Stimulated activated effector memory CD8-positive, alpha-beta T cell treated with anti-CD3 and anti-CD28 coated beads, Interleukin-12 subunit alpha, Interleukin-12 subunit beta, amount 100 ng/mL, for 72 hours (primary cell): Measurements from ENCODE around the gene TENM3.
"Not testable (repeated sequence)": the region's sequence is repeated elsewhere in the genome, so short reads cannot be mapped to it uniquely, and the experiment has no call there.

ENCODE experiments used
- ATAC-seq: fragments of 150-1000 bp; cut with Tn5 transposase; 2 replicates; pipeline ENCODE4 v1.10.0; 2021
- DNase-seq, 2 donors: peaks; one replicate each; pipeline ENCODE4 v3.0.0; 2021 to 2022; ENCODE audit warnings: low spot score in 2 of 2
- H3K27ac Mint-ChIP-seq: one replicate; pipeline ENCODE4 v1.8.0; 2022; ENCODE audit warnings: mild to moderate bottlenecking, mixed read lengths
- H3K36me3 Mint-ChIP-seq: one replicate; pipeline ENCODE4 v1.8.0; 2022; ENCODE audit warnings: mild to moderate bottlenecking, mixed read lengths
- H3K4me1 Mint-ChIP-seq: one replicate; pipeline ENCODE4 v1.8.0; 2022; ENCODE audit warnings: mixed read lengths
- H3K4me3 Mint-ChIP-seq: one replicate; pipeline ENCODE4 v1.8.0; 2022; ENCODE audit warnings: mild to moderate bottlenecking, mixed read lengths
- H3K9me3 Mint-ChIP-seq: one replicate; pipeline ENCODE4 v1.8.0; 2022; ENCODE audit warnings: mixed read lengths

TENM3 gene

DNA sequence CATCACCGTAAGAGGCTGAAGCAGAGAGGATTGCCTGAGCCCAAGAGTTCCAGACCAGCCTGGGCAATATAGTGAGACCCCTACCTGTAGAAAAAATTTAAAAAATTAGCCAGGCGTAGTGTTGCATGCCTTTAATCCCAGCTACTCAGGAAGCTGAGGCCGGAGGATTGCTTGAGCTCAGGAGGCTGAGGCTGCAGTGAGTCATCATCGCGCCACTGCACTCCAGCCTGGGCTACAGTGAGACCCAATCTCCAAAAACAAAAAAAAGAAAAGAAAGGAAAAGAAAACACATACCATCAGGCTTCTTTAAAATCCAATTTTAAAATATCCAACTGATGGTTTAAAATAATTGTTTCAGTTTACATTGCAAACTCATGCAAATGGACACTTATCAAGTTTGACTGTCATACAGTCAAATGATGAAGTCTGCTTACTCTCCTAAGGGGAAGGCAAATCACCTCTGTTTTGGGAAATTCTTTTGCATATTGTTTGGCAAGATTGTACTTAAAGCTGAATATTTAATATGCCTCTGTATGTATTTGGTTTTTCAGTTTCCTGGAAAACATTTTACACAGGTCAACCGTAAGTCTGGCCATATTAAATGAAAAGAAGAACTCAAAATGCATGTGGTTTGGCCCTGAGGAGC, 23.7 kb upstream of the TENM3 start:
- no peaks in the 10 kb centered on the region for H3K4me1 Mint-ChIP-seq
- H3K27ac Mint-ChIP-seq: no peak overlapping the region
- DNase-seq: no peak
- no peak overlapping the region for H3K4me3 Mint-ChIP-seq
- no peaks in the 10 kb centered on the region for H3K36me3 Mint-ChIP-seq
- no peaks in the 10 kb centered on the region for H3K9me3 Mint-ChIP-seq
- no peak for ATAC-seq

GRCh38 chr4:182221987-182222386, 21.2 kb upstream of the TENM3 start:
- Mint-ChIP-seq H3K4me3 (no peak overlapping the region), H3K9me3 (no peaks in the 10 kb centered on the region), H3K4me1 (no peaks in the 10 kb centered on the region), H3K36me3 (no peaks in the 10 kb centered on the region), H3K27ac (no peak overlapping the region)
- no peak for DNase-seq
- ATAC-seq: no peak

- Mint-ChIP-seq H3K4me1 (no peaks in the 10 kb centered on the region), H3K9me3 (no peaks in the 10 kb centered on the region), H3K36me3 (no peaks in the 10 kb centered on the region), H3K4me3 (no peak overlapping the region), H3K27ac (no peak overlapping the region)
- DNase-seq (no peak), ATAC-seq (no peak)
Observed at GRCh38 chr4:182222766-182223165, 20.4 kb upstream of the TENM3 start.

DNA sequence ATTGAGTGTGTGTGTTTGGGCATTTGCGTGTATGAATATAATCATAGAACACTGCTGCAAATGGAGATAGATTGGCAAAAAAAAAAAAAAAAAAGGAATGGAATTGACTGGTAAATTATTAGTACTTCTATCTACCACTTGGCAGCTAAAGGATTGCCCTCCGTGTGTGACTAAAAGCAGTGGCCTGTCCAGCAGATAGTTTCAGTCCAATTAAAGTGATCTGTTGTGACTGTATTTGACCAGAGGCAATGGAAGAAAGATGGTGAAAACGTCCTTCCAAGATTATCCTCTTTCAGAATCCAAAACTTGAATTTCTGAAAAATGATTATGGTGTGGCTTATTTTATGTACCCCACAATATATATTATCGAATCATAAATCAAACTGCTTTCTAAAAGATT, 19.5 kb upstream of the TENM3 start:
- ATAC-seq (no peak), DNase-seq (no peak)
- H3K4me1 Mint-ChIP-seq: no peaks in the 10 kb centered on the region
- H3K9me3 Mint-ChIP-seq: no peaks in the 10 kb centered on the region
- no peak overlapping the region for H3K4me3 Mint-ChIP-seq
- no peak overlapping the region for H3K27ac Mint-ChIP-seq
- H3K36me3 Mint-ChIP-seq: no peaks in the 10 kb centered on the region

DNA sequence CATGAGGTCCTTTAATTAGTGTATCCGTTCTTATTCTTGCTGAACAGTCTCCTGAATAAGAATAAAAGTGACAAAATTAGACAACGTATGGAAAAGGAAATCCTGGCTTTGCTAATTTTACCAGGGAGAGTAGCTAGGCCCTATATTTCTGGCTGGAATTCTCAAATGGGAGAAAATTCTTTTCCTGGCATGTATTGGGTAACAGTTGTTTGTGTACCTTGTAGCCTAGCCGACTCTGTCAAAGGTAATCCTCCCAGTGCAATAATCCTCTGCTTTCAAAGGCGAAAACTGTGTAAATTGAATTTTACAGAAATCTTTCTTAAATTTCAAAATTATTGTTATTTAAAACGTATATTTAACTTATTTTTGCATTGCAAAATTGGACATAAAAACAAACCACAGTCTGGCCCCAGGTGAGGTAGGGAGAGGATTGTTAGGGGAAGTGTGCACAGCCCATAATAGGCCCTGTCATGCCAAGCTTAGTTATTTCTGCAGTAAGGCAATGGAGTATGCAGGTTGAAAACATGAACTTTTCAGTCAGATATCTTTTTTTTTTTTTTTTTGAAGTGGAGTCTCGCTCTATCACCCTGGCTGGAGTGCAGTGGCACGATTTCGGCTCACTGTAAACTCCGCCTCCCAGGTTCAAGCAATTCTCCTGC, 18.9 kb upstream of the TENM3 start:
- no peak overlapping the region for H3K27ac Mint-ChIP-seq
- H3K9me3 Mint-ChIP-seq: no peaks in the 10 kb centered on the region
- no peaks in the 10 kb centered on the region for H3K4me1 Mint-ChIP-seq
- no peak for ATAC-seq
- no peak for DNase-seq
- H3K36me3 Mint-ChIP-seq: no peaks in the 10 kb centered on the region
- no peak overlapping the region for H3K4me3 Mint-ChIP-seq

GRCh38 chr4:182225257-182225852, 17.8 kb upstream of the TENM3 start:
- Mint-ChIP-seq H3K27ac (no peak overlapping the region), H3K36me3 (no peaks in the 10 kb centered on the region), H3K9me3 (no peaks in the 10 kb centered on the region), H3K4me3 (no peak overlapping the region), H3K4me1 (no peaks in the 10 kb centered on the region)
- DNase-seq: no peak
- no peak for ATAC-seq

DNA sequence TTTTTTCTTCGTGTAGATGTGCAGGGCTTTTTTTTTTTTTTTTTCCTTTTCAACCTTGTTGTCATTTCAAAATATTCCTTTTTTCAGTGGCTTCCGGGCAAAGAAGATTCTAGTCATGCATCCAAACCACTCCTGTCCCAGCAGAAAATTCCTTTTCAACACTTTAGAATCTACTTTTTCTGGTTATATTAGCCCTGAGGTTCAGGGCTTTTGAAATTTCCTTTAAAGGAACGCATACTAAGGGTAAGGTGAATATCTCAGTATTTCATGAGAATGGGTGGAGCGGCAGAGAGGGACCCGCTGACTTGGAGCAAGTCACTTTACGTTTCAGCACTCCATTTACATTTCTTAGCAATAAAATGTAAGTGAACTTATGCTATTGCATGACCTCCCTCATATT, 15.6 kb upstream of the TENM3 start:
- H3K4me1 Mint-ChIP-seq: no peaks in the 10 kb centered on the region

DNA sequence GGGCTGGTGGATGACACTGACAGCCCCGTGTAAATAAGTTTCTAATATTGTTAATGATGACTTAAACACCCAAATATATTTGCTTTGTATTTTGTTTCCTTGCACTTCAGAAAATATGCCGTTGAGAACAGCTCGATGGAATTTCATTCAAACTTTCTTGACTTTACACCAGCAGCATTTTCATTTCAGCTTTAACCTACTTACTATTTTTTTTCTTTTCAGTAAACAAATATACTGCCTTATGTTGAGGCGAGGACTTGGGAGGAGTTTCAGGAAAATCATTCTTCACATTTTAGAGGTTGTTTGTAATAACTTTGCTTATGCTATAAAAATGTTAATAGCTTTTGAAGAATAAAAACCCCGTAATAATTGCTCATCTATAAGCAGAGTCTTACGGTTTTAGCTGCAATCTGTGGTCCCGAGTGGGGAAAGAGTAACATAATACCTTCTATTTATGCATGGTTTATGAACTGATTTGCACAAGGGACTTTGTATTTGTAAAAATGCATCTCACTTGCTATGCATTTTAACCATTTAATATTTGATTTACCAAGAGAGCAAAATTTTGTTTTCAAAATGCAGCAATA, 14.1 kb upstream of the TENM3 start:
- H3K27ac Mint-ChIP-seq: no peak overlapping the region
- H3K4me3 Mint-ChIP-seq: no peak overlapping the region
- ATAC-seq (no peak), DNase-seq (no peak)
- no peaks in the 10 kb centered on the region for H3K36me3 Mint-ChIP-seq
- H3K9me3 Mint-ChIP-seq: no peaks in the 10 kb centered on the region
- H3K4me1 Mint-ChIP-seq: no peaks in the 10 kb centered on the region

More for the DNA sequence above, 15.6 kb upstream of the TENM3 start:
- no peaks in the 10 kb centered on the region for H3K36me3 Mint-ChIP-seq
- no peak overlapping the region for H3K27ac Mint-ChIP-seq
- ATAC-seq (no peak), DNase-seq (no peak)
- no peak overlapping the region for H3K4me3 Mint-ChIP-seq
- H3K9me3 Mint-ChIP-seq: no peaks in the 10 kb centered on the region

DNA sequence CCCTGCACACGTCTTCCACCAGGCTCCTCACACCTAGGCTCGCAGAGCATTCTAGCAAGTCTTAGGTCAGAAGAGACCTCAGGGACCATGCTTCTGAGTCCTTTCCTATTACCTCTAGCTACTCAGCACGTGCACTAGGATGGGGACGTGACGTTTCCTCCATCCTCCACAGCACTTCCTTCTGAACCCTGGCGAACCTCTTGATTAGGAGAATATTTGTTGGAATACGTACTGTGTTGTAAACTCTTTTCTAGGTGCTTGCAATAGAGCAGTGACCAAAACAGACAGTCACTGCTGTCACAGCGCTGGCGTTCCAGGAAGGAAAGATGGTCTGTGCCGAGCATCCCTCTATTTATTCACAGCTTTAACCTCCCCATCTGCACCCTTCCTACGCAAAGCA, 12.9 kb upstream of the TENM3 start:
- no peaks in the 10 kb centered on the region for H3K9me3 Mint-ChIP-seq
- no peaks in the 10 kb centered on the region for H3K4me1 Mint-ChIP-seq
- ATAC-seq: no peak
- DNase-seq: no peak
- H3K27ac Mint-ChIP-seq: no peak overlapping the region
- H3K36me3 Mint-ChIP-seq: no peaks in the 10 kb centered on the region
- H3K4me3 Mint-ChIP-seq: no peak overlapping the region

- Mint-ChIP-seq H3K9me3 (no peaks in the 10 kb centered on the region), H3K27ac (no peak overlapping the region), H3K4me3 (no peak overlapping the region), H3K4me1 (no peaks in the 10 kb centered on the region), H3K36me3 (no peaks in the 10 kb centered on the region)
- no peak for ATAC-seq
- no peak for DNase-seq
Observed at GRCh38 chr4:182231080-182231479, 12.1 kb upstream of the TENM3 start.

DNA sequence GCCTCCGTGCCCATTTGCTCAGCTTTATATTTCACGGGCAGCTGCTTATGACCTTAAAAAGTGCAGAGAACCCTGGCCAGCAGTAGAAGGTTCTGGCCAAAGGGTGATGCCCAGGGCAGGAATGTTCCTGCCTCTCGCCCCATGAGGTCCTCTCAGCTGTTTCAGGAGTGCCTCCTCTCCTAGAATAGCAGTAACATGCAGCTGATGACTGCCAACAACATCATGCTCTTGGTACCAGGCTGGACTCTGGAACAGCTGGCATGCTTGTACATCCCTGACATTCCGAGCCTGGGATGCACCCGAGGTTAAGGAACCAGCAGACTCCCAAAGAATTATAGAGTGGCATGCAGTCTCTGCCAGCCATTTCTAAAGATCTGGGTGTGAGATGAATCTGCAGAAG, 11.7 kb upstream of the TENM3 start:
- no peak overlapping the region for H3K27ac Mint-ChIP-seq
- H3K4me1 Mint-ChIP-seq: no peaks in the 10 kb centered on the region
- H3K4me3 Mint-ChIP-seq: no peak overlapping the region
- DNase-seq: no peak
- no peak for ATAC-seq
- no peaks in the 10 kb centered on the region for H3K9me3 Mint-ChIP-seq
- no peaks in the 10 kb centered on the region for H3K36me3 Mint-ChIP-seq

DNA sequence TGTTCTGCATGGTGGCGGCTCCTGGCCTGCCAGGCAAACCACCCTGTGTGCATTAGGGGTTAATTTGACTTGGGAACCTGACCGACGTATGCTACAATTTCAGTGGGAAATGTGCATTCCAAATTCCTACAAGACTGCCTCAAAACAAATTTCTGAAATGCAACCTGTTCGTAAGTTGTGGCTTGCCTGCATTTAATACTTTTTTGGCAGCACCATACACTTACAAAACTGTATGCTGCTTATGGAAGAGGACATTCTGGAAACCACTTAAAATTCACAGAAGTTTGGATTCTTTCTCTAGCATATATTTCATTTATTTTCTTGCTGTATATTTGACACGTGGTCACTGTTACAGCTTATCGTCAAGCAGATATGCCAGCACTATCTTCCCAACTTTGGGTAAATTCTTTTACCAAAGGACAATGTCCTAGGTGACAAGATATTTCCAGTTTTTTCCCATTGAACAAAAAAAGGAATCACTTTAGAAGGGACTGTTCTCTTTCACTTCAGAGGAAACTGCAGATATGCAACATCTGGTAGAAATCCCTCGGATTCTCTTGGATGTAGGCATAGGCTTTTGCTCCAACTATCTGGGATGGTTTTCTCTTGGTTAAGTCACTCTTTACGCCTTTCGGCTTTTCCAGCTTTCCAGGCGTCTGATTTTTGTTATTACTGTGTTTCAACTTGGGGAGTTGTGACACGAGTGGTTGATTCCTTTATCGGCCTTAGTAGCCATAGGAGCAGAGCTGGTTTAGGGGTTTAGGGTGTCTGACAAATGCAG, 9.7 kb upstream of the TENM3 start:
- Mint-ChIP-seq H3K27ac (no peak overlapping the region), H3K36me3 (no peaks in the 10 kb centered on the region), H3K4me1 (no peaks in the 10 kb centered on the region), H3K9me3 (no peaks in the 10 kb centered on the region), H3K4me3 (no peak overlapping the region)
- ATAC-seq (no peak), DNase-seq (no peak)

DNA sequence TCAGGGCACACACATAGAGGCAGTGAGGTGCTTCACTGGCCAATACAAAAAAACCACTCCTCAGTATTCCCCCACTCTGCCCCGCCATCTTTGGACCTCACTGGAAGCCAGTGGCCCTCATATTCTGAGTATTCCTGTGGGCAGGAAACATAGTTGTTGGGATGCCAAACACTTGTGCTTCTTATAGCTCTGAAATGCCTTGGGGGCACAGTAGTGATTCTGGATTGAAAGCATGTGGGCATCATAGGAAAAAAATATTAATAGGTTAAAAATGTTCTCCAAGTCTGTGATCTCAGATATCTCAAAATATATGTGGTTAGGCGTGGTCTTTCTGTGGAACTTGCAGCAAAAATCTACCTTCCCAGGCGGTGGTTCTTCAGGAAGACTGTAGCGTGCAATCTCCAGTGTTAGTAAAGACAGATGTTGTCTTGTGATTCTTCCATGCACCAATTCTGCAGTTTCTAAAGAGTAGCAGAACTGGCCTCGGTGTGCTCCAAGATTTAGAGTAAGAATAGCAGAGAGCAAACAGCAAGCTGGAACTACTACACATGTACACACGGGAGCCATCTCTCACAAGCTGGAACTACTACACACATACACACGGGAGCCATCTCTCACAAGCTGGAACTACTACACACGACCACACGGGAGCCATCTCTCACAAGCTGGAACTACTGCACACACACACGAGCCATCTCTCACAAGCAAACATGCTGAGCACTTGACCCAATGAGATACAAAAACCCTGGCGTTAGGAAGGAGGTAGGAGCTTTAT, 8.0 kb upstream of the TENM3 start:
- ATAC-seq: no peak
- H3K4me3 Mint-ChIP-seq: no peak overlapping the region
- no peak overlapping the region for H3K27ac Mint-ChIP-seq
- H3K9me3 Mint-ChIP-seq: no peaks in the 10 kb centered on the region
- no peak for DNase-seq
- no peaks in the 10 kb centered on the region for H3K36me3 Mint-ChIP-seq
- H3K4me1 Mint-ChIP-seq: no peaks in the 10 kb centered on the region

DNA sequence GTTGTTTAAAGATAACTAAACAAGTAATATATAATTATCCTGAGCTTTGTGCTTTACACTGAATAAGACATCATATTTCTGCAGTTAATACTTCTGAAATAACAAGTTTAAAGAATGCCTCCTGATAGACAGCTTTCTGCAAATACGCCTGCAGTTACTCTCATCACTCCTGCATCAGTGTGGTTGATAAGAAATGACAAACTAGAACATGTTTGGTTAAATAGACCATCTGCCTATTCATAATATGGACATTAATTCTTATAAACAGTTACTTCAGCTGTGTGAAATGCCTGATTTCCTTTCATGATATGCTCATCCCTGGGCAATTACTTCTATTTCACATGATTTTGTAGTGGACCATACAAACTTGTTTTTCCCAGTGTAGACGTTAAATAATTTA, 7.0 kb upstream of the TENM3 start:
- H3K4me1 Mint-ChIP-seq: no peaks in the 10 kb centered on the region
- no peak overlapping the region for H3K4me3 Mint-ChIP-seq
- DNase-seq (no peak), ATAC-seq (no peak)
- H3K27ac Mint-ChIP-seq: no peak overlapping the region
- no peaks in the 10 kb centered on the region for H3K9me3 Mint-ChIP-seq
- H3K36me3 Mint-ChIP-seq: no peaks in the 10 kb centered on the region

DNA sequence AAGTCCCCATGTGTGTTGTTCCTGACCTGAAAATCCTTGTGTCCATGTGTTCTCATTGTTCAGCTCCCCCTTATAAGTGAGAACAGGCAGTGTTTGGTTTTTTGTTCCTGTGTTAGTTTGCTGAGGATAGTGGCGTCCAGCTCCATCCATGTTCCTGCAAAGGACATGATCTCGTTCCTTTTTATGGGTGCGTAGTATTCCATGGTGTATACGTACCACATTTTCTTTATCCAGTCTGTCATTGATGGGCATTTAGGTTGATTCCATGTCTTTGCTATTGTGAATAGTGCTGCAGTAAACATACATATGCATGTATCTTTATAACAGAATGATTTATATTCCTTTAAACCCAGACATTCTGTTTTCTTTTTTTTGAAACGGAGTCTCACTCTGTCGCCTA, 6.2 kb upstream of the TENM3 start:
- H3K4me1 Mint-ChIP-seq, H3K27ac Mint-ChIP-seq, H3K4me3 Mint-ChIP-seq, ATAC-seq, H3K36me3 Mint-ChIP-seq, DNase-seq, H3K9me3 Mint-ChIP-seq: not testable (repeated sequence)
